ENCODE data around the gene CRYGN.

DNA sequence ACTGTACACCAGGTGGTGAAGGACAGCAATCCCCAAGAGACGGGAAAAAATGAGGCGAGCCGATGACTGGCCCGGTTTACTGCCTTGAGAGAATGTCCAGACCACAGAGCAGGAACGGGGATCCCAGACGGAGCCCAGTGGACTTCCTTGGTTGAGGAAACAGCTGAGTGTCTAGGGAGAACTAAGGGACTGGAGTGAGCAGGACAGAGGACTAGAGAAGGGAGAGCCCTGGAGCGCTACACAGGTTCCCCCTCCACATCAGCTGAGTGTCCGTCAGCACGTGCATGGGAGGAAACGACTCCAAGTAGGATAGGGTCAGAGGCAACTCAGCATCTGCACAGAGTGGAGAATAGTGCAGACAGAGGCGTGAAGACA is 23.0 kb downstream of the CRYGN start:
- TF ChIP-seq, protein P1, sequence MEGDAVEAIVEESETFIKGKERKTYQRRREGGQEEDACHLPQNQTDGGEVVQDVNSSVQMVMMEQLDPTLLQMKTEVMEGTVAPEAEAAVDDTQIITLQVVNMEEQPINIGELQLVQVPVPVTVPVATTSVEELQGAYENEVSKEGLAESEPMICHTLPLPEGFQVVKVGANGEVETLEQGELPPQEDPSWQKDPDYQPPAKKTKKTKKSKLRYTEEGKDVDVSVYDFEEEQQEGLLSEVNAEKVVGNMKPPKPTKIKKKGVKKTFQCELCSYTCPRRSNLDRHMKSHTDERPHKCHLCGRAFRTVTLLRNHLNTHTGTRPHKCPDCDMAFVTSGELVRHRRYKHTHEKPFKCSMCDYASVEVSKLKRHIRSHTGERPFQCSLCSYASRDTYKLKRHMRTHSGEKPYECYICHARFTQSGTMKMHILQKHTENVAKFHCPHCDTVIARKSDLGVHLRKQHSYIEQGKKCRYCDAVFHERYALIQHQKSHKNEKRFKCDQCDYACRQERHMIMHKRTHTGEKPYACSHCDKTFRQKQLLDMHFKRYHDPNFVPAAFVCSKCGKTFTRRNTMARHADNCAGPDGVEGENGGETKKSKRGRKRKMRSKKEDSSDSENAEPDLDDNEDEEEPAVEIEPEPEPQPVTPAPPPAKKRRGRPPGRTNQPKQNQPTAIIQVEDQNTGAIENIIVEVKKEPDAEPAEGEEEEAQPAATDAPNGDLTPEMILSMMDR (IDR thresholded peaks at IDR 0.05) = no peak
- TF ChIP-seq POLR2A (IDR thresholded peaks at IDR 0.05) = no peak

All from uterus (tissue), 2 donors.